Fibroblast of lung (primary cell): Measurements from ENCODE around the gene ITPR3. TPM values are rescaled to one million over a fixed set of nuclear protein-coding genes. Genes with fewer than 3 reads are reported as not detected.
A peak's percentile ranks its signal among the peaks of the same experiment; 100 is the strongest.

ENCODE experiments used
- DNase-seq, 2 donors: peaks; one replicate each; pipeline versions ENCODE4 v3.0.0 to v3.0.0-alpha.2; 2010; ENCODE audit warnings: low read depth in 2 of 2
- H2AFZ ChIP-seq: 2 replicates; pipeline ENCODE4 v1.5.1; 2012; ENCODE audit warnings: low read length, control low read depth, inconsistent platforms
- H3K27ac ChIP-seq: 2 replicates; pipeline ENCODE4 v1.5.1; 2011; ENCODE audit warnings: low read length, control low read depth; ENCODE audit not compliant: insufficient read depth
- H3K27me3 ChIP-seq: 2 replicates; pipeline ENCODE4 v1.5.1; 2011; ENCODE audit warnings: mild to moderate bottlenecking, low read length; ENCODE audit not compliant: control insufficient read depth, insufficient read depth
- H3K36me3 ChIP-seq: 2 replicates; pipeline ENCODE4 v1.5.1; 2011; ENCODE audit warnings: low read length; ENCODE audit not compliant: control insufficient read depth, insufficient read depth
- H3K4me1 ChIP-seq: 2 replicates; pipeline ENCODE4 v1.5.1; 2011; ENCODE audit warnings: low read length; ENCODE audit not compliant: control insufficient read depth, insufficient read depth; ENCODE audit errors: extremely low read depth
- H3K4me2 ChIP-seq: 2 replicates; pipeline ENCODE4 v1.5.1; 2011; ENCODE audit warnings: low read length, control low read depth; ENCODE audit not compliant: insufficient read depth; ENCODE audit errors: extremely low read depth
- H3K4me3 ChIP-seq, 4 experiments: fragments of 200-600 bp in 1 of 4; sonication (generic) in 1 of 4; replicated peaks in 1 of 4; 2 replicates each; pipeline ENCODE4 v1.5.1; 2011 to 2016; ENCODE audit warnings: low read length in 4 of 4, low read depth in 3 of 4, mild to moderate bottlenecking in 3 of 4, control low read depth in 2 of 4, inconsistent platforms in 1 of 4, mixed read lengths in 1 of 4; ENCODE audit not compliant: insufficient read depth in 1 of 4; ENCODE audit errors: control extremely low read depth in 1 of 4
- H3K79me2 ChIP-seq: 2 replicates; pipeline ENCODE4 v1.5.1; 2012; ENCODE audit warnings: mild to moderate bottlenecking, low read length, inconsistent platforms; ENCODE audit not compliant: control insufficient read depth, insufficient read depth
- H3K9ac ChIP-seq: 2 replicates; pipeline ENCODE4 v1.5.1; 2011; ENCODE audit warnings: mild to moderate bottlenecking, low read length, control low read depth; ENCODE audit not compliant: insufficient read depth
- H3K9me3 ChIP-seq: 2 replicates; pipeline ENCODE4 v1.5.1; 2012; ENCODE audit warnings: low read depth, low read length; ENCODE audit not compliant: control insufficient read depth, insufficient read depth
- H4K20me1 ChIP-seq: 2 replicates; pipeline ENCODE4 v1.5.1; 2011; ENCODE audit warnings: low read length; ENCODE audit not compliant: control insufficient read depth, insufficient read depth; ENCODE audit errors: extremely low read depth
- EZH2 ChIP-seq: IDR thresholded peaks from 2 replicates; pipeline ENCODE4 v1.5.1; 2012; ENCODE audit warnings: low read length, control low read depth, mild to moderate bottlenecking; ENCODE audit errors: missing control alignments
- polyA plus RNA-seq, 2 donors: library from polyadenylated mRNA; depleted of rRNA in 1 of 2; stranded (reverse) in 1 of 2; unstranded in 1 of 2; fragments of >200 nt; gene quantifications; 2 replicates each; pipeline ENCODE4 v1.2.1, GENCODE V29; 2011 to 2012; ENCODE audit warnings: missing spikeins in 1 of 2
- total RNA-seq: library from RNA; depleted of rRNA; stranded (reverse); fragments of >200 nt; gene quantifications from 2 replicates; pipeline ENCODE4 v1.2.1, GENCODE V29; 2014
- TF ChIP-seq, protein P1 (sequence below), 2 donors: IDR thresholded peaks in 1 of 2; conservative IDR thresholded peaks in 1 of 2; 1 replicate in 1 of 2; 2 replicates in 1 of 2; pipeline ENCODE4 v1.5.1; 2011 to 2012; ENCODE audit warnings: low read length in 2 of 2, control low read depth in 1 of 2, inconsistent platforms in 1 of 2, low read depth in 1 of 2, mild to moderate bottlenecking in 1 of 2

ITPR3 gene
- total and polyA plus RNA-seq, 2 donors (not counting 1 experiment from before 2014, with no cell fraction given), result 9.6 to 43.4 TPM

DNA sequence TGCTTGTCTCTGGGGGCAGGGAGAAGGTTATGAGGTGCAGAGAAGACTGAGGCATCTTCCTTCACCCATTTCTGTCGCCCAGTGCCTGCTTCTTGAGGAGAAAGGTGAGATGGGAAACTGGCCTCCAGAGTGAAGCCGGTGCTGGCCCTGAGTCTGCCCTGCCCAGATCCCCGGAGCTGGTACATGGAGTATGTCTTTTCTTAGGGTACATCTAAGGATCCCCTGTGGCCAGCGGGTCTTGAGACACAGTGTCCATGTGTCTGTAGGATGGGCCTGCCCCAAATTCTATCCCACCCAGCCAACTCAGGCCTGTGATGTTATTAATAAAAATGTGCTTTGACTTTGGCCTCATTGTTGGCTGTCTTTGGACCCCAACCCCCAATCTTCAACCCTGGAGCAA, 32.2 kb upstream of the ITPR3 start:
- Histone ChIP-seq H3K27me3 (no peaks in the 10 kb centered on the region), H3K36me3 (no peaks in the 10 kb centered on the region), H4K20me1 (no peaks in the 10 kb centered on the region), H3K79me2 (no peaks in the 10 kb centered on the region), H3K9me3 (no peaks in the 10 kb centered on the region), H3K9ac (no peak overlapping the region), H2AFZ (no peak overlapping the region), H3K4me1 (peaks cover 17% of the 10 kb centered on the region), H3K4me2 (no peak overlapping the region), H3K27ac (no peak overlapping the region), H3K4me3 (no peak overlapping the region)
- no peak for DNase-seq
- TF ChIP-seq EZH2, result no peak
- TF ChIP-seq, protein P1, sequence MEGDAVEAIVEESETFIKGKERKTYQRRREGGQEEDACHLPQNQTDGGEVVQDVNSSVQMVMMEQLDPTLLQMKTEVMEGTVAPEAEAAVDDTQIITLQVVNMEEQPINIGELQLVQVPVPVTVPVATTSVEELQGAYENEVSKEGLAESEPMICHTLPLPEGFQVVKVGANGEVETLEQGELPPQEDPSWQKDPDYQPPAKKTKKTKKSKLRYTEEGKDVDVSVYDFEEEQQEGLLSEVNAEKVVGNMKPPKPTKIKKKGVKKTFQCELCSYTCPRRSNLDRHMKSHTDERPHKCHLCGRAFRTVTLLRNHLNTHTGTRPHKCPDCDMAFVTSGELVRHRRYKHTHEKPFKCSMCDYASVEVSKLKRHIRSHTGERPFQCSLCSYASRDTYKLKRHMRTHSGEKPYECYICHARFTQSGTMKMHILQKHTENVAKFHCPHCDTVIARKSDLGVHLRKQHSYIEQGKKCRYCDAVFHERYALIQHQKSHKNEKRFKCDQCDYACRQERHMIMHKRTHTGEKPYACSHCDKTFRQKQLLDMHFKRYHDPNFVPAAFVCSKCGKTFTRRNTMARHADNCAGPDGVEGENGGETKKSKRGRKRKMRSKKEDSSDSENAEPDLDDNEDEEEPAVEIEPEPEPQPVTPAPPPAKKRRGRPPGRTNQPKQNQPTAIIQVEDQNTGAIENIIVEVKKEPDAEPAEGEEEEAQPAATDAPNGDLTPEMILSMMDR (conservative IDR thresholded peaks at IDR 0.05 in 1 of 2, IDR thresholded peaks at IDR 0.05 in 1 of 2; ENCODE audit: low read depth in 1 of 2, low read length in 2 of 2), result no peak

DNA sequence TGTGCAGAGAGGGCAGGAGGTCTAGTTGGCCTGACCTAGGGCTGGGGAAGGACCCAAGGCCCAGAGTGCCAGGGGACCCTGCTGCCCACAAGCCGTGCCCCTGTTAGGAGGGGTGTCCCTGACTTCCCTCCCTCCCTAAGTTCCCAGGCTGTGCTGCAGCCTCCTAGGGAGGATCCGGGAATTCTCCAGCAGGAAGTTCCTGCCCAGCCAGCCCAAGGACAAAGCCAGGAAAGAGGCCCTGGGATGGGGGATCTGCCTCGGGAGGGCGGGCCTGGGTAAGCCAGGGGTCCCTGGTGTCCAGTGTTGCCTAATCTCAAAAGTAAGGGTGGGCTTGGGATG, 31.8 kb upstream of the ITPR3 start:
- no peaks in the 10 kb centered on the region for H3K27me3 ChIP-seq
- peak overlapping the region; percentile 64 for H3K4me2 ChIP-seq
- H3K9ac ChIP-seq, result no peak overlapping the region
- no peaks in the 10 kb centered on the region for H3K79me2 ChIP-seq
- no peak for TF ChIP-seq EZH2
- no peaks in the 10 kb centered on the region for H3K36me3 ChIP-seq
- peak overlapping the region; percentile 90 for H3K27ac ChIP-seq
- H3K4me3 ChIP-seq, result no peak overlapping the region
- H4K20me1 ChIP-seq, result no peaks in the 10 kb centered on the region
- no peaks in the 10 kb centered on the region for H3K9me3 ChIP-seq
- H2AFZ ChIP-seq, result no peak overlapping the region
- peaks cover 17% of the 10 kb centered on the region for H3K4me1 ChIP-seq
- DNase-seq, result no peak

DNA sequence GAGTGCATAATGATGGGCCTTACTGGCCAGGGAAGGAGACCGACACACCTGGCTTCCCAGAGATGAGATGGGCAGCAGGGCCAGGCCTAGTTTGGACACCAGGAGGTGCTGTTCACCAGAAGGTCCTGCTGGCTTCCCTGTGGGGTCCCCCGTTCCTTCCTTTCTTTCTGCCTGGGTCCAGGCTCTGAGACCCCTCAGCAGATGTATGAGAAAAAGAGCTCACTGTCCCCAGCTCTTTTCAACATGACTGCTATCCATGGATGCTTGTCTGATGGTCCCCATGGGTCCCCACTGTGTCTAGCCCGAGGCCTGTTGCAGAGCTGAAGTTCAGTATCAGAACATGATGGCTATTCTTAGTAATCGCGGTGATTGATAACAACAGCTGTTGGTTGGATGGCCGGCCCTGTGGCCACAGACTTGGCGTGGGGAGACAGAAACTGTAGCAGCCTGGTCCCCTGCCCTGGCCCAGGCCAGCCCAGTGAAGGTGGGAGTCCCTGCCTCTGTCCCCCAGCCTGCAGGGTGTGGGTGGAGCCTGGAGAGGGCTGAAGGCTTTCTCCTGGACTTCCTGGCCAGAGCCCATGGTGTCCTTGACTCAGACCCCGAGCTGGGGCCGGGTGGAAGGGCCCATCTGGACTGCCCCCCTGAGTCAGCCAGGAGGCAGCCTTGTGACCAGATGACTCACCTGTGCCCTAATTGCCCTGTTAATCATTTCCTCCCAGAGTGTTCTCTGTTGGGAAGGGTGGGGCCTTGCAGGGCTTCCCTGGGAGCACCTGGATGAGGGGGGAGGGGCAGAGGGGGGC, 31.2 kb upstream of the ITPR3 start:
- Histone ChIP-seq H4K20me1 (no peaks in the 10 kb centered on the region), H3K27ac (peak overlapping the region; percentile 90), H3K36me3 (no peaks in the 10 kb centered on the region), H3K9me3 (no peaks in the 10 kb centered on the region), H3K4me1 (peaks cover 17% of the 10 kb centered on the region), H3K4me2 (peak overlapping the region; percentile 64), H2AFZ (peak overlapping the region; percentile 75), H3K27me3 (no peaks in the 10 kb centered on the region), H3K4me3 (peak overlapping the region in 1 of 4 experiments; percentile 10), H3K9ac (peak overlapping the region; percentile 16), H3K79me2 (no peaks in the 10 kb centered on the region)
- TF ChIP-seq, protein P1 (conservative IDR thresholded peaks at IDR 0.05 in 1 of 2, IDR thresholded peaks at IDR 0.05 in 1 of 2; ENCODE audit: low read depth in 1 of 2, low read length in 2 of 2), result peak; percentile 96 to 98
- no peak for TF ChIP-seq EZH2
- DNase-seq, result peak; percentile 78 to 91
